ENCODE measurements around the gene LRMDA. TPM values are rescaled to one million over a fixed set of nuclear protein-coding genes. Genes with fewer than 3 reads are reported as not detected.
"Not testable (repeated sequence)": the region's sequence is repeated elsewhere in the genome, so short reads cannot be mapped to it uniquely, and the experiment has no call there.

Gene LRMDA
- total RNA-seq, 1 donor from 2014 or later = not detected

- Mint-ChIP-seq H3K36me3 (ENCODE audit: low read depth) (no peaks in the 10 kb centered on the region), H3K27me3 (no peaks in the 10 kb centered on the region), H3K9me3 (no peaks in the 10 kb centered on the region), H3K27ac (no peak overlapping the region), H3K4me1 (no peaks in the 10 kb centered on the region), H3K4me3 (no peak overlapping the region)
- intact Hi-C loops (cut with micrococcal nuclease) = no loop called here
- DNase-seq = no peak
These were observed 332.2 kb downstream of the LRMDA start for GRCh38 chr10:75763652-75764051.

DNA sequence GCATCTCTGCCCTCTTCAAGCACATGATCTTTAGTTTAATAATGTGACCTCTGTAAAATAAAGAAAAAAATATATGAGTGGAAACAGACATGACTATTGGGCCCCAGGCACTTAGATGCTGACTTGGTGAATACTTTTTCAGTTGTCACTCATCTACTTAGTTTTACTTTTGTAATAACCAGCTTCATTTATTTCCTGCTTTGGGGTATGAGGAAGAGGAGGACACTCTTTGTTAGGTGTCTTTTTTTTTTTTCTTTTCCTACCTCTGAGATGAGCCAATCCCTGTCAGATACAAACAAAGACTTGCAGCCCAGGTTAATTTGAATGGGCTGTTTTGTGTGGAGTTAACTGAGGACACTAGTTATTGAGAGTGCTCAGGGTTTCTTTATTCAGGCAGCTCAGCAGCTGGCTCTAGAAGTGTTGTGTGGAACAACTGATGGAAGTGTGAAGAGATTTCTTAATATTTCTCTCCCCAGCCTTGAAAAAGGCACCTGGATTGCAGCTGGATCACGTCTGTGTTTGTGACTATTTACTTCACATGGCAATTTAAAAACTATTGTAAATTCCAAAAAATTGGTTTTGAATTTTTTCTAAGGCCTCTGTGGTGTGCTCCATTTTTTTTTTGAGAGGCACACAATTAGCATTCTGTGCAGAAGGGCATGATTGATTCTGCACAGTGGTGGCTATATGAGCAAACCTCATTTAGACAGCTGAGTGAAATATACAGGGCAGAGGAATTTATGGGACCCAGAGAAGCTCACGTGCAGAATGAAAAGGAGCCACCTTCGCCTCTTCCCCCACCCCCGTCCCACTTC, 333.8 kb downstream of the LRMDA start:
- H3K9me3 Mint-ChIP-seq = no peaks in the 10 kb centered on the region
- no peak overlapping the region for H3K4me3 Mint-ChIP-seq
- H3K36me3 Mint-ChIP-seq (ENCODE audit: low read depth) = no peaks in the 10 kb centered on the region
- DNase-seq = no peak
- no peak overlapping the region for H3K27ac Mint-ChIP-seq
- no peaks in the 10 kb centered on the region for H3K4me1 Mint-ChIP-seq
- peaks cover 2% of the 10 kb centered on the region for H3K27me3 Mint-ChIP-seq
- intact Hi-C loops (cut with micrococcal nuclease) = no loop called here

GRCh38 chr10:75765789-75766096, 334.3 kb downstream of the LRMDA start:
- Mint-ChIP-seq H3K9me3 (no peaks in the 10 kb centered on the region), H3K36me3 (ENCODE audit: low read depth) (no peaks in the 10 kb centered on the region), H3K27me3 (peaks cover 2% of the 10 kb centered on the region), H3K4me1 (no peaks in the 10 kb centered on the region), H3K27ac (no peak overlapping the region), H3K4me3 (no peak overlapping the region)
- intact Hi-C loops (cut with micrococcal nuclease) = no loop called here
- DNase-seq = no peak

DNA sequence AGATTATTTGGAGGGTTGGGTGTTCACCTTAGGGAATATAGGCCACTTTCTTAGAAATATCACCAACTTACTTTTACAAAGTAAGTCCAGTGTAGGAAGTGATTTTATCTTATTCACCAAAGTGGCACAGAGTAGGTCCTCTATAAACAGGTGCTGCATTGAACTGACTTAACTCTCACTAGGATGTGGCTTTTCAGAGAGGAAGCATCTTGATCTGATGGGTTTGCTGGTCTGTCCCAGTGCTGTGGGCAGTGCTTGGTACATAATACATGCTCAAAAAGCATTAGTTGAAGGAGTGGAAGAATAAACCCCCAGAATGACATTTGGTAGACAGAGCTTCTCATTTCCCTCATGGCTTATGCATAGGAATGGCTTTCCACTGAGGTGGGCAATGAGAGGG, 334.7 kb downstream of the LRMDA start:
- no peak overlapping the region for H3K4me3 Mint-ChIP-seq
- no peaks in the 10 kb centered on the region for H3K9me3 Mint-ChIP-seq
- no peaks in the 10 kb centered on the region for H3K4me1 Mint-ChIP-seq
- H3K27ac Mint-ChIP-seq = no peak overlapping the region
- no peaks in the 10 kb centered on the region for H3K36me3 Mint-ChIP-seq (ENCODE audit: low read depth)
- H3K27me3 Mint-ChIP-seq = peaks cover 2% of the 10 kb centered on the region
- DNase-seq = no peak
- intact Hi-C loops (cut with micrococcal nuclease) = no loop called here

DNA sequence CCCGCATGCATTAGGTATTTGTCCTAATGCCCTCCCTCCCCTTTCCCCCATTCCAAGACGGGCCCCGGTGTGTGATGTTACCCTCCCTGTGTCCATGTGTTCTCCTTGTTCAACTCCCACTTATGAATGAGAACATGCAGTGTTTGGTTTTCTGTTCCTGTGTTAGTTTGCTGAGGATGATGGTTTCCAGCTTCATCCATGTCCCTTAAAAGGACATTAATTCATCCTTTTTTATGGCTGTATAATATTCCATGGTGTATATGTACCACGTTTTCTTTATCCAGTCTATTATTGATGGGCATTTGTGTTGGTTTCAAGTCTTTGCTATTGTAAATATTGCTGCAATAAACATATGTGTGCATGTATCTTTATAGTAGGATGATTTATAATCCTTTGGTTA, 335.3 kb downstream of the LRMDA start:
- H3K4me1 Mint-ChIP-seq; H3K27me3 Mint-ChIP-seq; DNase-seq; H3K27ac Mint-ChIP-seq; H3K9me3 Mint-ChIP-seq; intact Hi-C loops (cut with micrococcal nuclease); H3K4me3 Mint-ChIP-seq; H3K36me3 Mint-ChIP-seq (ENCODE audit: low read depth): not testable (repeated sequence)

- intact Hi-C loops (cut with micrococcal nuclease) = no loop called here
- H3K27ac Mint-ChIP-seq = no peak overlapping the region
- peaks cover 3% of the 10 kb centered on the region for H3K9me3 Mint-ChIP-seq
- DNase-seq = no peak
- H3K27me3 Mint-ChIP-seq = peaks cover 2% of the 10 kb centered on the region
- H3K36me3 Mint-ChIP-seq (ENCODE audit: low read depth) = no peaks in the 10 kb centered on the region
- no peak overlapping the region for H3K4me3 Mint-ChIP-seq
- peaks cover 13% of the 10 kb centered on the region for H3K4me1 Mint-ChIP-seq
These were observed 339.2 kb downstream of the LRMDA start for GRCh38 chr10:75770626-75771081.

- intact Hi-C loops (cut with micrococcal nuclease) = no loop called here
- H3K36me3 Mint-ChIP-seq (ENCODE audit: low read depth) = no peaks in the 10 kb centered on the region
- H3K27ac Mint-ChIP-seq = no peak overlapping the region
- H3K9me3 Mint-ChIP-seq = peaks cover 3% of the 10 kb centered on the region
- H3K4me3 Mint-ChIP-seq = peak overlapping the region; percentile 70
- no peak for DNase-seq
- peaks cover 2% of the 10 kb centered on the region for H3K27me3 Mint-ChIP-seq
- peaks cover 13% of the 10 kb centered on the region for H3K4me1 Mint-ChIP-seq
These were observed 340.2 kb downstream of the LRMDA start for GRCh38 chr10:75771606-75772005.

- H3K4me3 Mint-ChIP-seq = peak overlapping the region; percentile 76
- peaks cover 3% of the 10 kb centered on the region for H3K9me3 Mint-ChIP-seq
- intact Hi-C loops (cut with micrococcal nuclease) = no loop called here
- peaks cover 13% of the 10 kb centered on the region for H3K4me1 Mint-ChIP-seq
- DNase-seq = peak; percentile 69
- H3K36me3 Mint-ChIP-seq (ENCODE audit: low read depth) = no peaks in the 10 kb centered on the region
- peaks cover 2% of the 10 kb centered on the region for H3K27me3 Mint-ChIP-seq
- H3K27ac Mint-ChIP-seq = no peak overlapping the region
These were observed 340.9 kb downstream of the LRMDA start for GRCh38 chr10:75772153-75772887.

DNA sequence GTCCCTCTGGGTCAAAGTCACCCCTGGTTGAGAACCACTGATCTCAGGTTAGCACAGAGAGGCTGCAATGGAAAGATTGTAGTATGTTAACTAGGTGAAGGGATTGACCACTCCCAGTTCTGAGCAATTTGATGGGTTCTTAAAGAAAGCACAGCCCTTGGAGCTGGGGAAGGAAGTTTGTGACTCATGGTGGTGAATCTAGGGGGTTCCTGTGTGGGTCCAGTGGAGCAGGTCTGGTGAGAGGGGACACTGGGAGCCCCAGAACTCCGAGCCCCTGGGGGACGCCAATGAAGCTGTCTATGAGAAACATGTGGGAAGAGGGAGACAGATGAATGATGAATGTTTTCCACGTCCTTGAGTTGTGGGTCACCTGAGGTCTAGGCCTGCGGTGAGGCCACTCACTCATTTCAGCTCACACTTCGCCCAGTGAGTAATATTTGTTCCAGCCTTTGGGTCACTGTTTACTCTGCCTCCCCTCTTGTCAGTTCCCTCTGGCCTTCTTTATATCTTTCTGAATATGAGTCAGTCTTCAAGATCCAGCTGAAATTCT, 341.9 kb downstream of the LRMDA start:
- DNase-seq = no peak
- peak overlapping the region; percentile 56 for H3K4me3 Mint-ChIP-seq
- H3K27me3 Mint-ChIP-seq = peaks cover 2% of the 10 kb centered on the region
- no peaks in the 10 kb centered on the region for H3K36me3 Mint-ChIP-seq (ENCODE audit: low read depth)
- H3K9me3 Mint-ChIP-seq = peaks cover 3% of the 10 kb centered on the region
- intact Hi-C loops (cut with micrococcal nuclease) = no loop called here
- H3K27ac Mint-ChIP-seq = no peak overlapping the region
- H3K4me1 Mint-ChIP-seq = peaks cover 13% of the 10 kb centered on the region

GRCh38 chr10:75773813-75774782, 342.7 kb downstream of the LRMDA start:
- H3K27ac Mint-ChIP-seq = no peak overlapping the region
- H3K36me3 Mint-ChIP-seq (ENCODE audit: low read depth) = no peaks in the 10 kb centered on the region
- DNase-seq = no peak
- H3K9me3 Mint-ChIP-seq = peaks cover 3% of the 10 kb centered on the region
- H3K27me3 Mint-ChIP-seq = peaks cover 3% of the 10 kb centered on the region
- no peak overlapping the region for H3K4me3 Mint-ChIP-seq
- peaks cover 13% of the 10 kb centered on the region for H3K4me1 Mint-ChIP-seq
- intact Hi-C loops (cut with micrococcal nuclease) = no loop called here

DNA sequence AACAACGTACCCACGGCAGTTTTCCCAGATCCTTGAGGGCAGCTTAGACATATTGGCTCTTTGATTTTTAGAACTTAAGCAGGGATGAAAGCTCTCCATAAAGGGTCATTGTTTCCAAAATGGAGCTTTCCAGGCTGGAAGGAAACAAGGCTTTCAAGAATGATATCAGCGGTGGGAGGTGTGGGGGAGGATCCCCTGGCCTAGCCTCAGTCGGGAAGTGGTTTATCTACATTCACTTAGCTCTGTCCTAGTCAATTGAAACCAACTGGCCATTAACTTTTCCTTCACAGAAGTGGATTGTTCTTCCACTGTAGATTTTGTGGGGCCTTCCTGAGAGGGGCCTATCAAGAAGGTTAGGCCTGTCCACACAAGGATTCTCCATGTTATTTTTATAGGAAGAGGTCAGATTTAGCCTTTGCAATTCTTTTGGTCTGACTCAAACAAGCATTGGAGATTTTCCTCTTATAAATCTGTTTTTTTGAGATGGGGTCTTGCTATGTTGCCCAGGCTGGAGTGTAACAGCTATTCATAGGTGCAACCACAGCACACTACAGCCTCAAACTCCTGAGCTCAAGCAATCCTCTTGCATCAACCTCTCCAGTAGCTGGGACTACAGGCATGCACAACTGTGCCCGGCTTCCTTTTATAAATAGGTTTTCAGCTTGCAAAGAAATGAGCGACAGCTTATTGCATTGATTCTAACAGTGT, 343.5 kb downstream of the LRMDA start:
- Mint-ChIP-seq H3K36me3 (ENCODE audit: low read depth) (no peaks in the 10 kb centered on the region), H3K9me3 (peaks cover 3% of the 10 kb centered on the region), H3K27ac (no peak overlapping the region), H3K4me1 (peaks cover 13% of the 10 kb centered on the region), H3K27me3 (peaks cover 2% of the 10 kb centered on the region), H3K4me3 (no peak overlapping the region)
- intact Hi-C loops (cut with micrococcal nuclease) = no loop called here
- no peak for DNase-seq

DNA sequence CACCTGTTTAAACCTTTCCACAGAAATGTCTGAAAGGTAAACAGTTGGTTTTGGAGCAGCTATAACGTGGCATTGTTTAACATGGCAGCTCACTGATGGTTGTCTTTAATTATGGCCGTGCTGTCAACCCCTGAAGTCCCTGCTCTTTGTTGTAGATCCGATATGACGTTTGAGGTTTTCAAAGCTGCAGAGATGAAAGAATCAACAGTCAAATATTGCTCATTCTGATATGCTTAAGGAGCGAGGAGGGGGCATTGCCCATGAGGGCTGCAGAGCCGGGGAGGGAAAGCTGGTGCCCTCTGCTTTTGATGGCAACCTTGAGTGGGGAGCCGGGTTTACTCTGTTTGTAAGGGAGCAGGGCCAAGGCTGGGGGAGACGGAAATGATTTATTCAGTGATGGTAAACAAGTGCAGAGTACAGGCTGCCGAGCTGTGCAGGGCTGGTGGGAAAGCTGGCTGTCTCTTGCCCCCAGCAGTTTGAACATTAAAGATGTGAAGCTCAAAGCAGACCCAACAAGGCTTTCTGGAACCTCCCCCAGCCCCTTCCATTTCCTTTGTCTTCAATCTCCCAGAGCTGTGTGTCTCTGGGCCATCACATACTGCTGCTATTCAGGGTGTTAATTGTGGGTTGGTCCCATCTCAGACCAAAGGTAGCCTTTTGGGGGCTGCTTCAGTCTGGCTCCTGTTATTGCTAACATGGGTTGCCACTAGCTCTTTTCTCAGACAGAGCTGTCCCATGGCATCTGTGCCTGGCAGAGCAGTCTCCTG, 345.5 kb downstream of the LRMDA start:
- Mint-ChIP-seq H3K36me3 (ENCODE audit: low read depth) (no peaks in the 10 kb centered on the region), H3K4me3 (no peak overlapping the region), H3K27me3 (peaks cover 2% of the 10 kb centered on the region), H3K4me1 (peaks cover 7% of the 10 kb centered on the region), H3K27ac (no peak overlapping the region), H3K9me3 (peaks cover 3% of the 10 kb centered on the region)
- intact Hi-C loops (cut with micrococcal nuclease) = no loop called here
- DNase-seq = no peak
